Measurements from ENCODE around the gene TSPAN13.

DNA sequence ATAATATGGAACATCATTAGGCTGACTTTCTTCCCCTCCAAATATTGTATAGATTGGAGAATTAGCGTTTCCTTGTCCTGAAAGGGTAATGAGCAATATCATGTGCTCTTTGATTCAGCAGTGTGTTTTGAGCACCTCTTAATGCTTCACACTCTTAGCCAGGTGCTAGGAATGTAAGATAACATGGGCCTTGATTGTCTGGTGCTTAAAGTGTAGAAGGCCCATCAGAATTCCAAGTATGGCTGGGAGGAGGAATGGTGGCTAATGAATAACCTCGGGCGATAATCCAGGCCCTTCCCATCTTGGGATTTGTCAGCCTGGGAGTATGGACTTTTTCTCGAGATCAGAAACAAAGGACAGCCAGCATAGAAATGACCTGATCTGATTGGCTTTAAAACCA is 8.6 kb downstream of the TSPAN13 start:
- TF ChIP-seq, protein P1, sequence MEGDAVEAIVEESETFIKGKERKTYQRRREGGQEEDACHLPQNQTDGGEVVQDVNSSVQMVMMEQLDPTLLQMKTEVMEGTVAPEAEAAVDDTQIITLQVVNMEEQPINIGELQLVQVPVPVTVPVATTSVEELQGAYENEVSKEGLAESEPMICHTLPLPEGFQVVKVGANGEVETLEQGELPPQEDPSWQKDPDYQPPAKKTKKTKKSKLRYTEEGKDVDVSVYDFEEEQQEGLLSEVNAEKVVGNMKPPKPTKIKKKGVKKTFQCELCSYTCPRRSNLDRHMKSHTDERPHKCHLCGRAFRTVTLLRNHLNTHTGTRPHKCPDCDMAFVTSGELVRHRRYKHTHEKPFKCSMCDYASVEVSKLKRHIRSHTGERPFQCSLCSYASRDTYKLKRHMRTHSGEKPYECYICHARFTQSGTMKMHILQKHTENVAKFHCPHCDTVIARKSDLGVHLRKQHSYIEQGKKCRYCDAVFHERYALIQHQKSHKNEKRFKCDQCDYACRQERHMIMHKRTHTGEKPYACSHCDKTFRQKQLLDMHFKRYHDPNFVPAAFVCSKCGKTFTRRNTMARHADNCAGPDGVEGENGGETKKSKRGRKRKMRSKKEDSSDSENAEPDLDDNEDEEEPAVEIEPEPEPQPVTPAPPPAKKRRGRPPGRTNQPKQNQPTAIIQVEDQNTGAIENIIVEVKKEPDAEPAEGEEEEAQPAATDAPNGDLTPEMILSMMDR (IDR thresholded peaks at IDR 0.05): no peak
- TF ChIP-seq POLR2AphosphoS5 (IDR thresholded peaks at IDR 0.05) (no peak), POLR2A (IDR thresholded peaks at IDR 0.05; ENCODE audit: low read depth) (no peak)
